ENCODE data around the gene SUN1. TPM values are rescaled to one million over a fixed set of nuclear protein-coding genes. Genes with fewer than 3 reads are reported as not detected.

The SUN1 gene
- total RNA-seq, 1 experiment from 2014 or later: 252 TPM

- CTCF ChIA-PET: no interaction called here
- no TSS peak for BruUV-seq (replicated peaks)
These were observed 87.7 kb downstream of the SUN1 start for GRCh38 chr7:919924-920341.

GRCh38 chr7:920351-921070 lies 88.2 kb downstream of the SUN1 start:
- H3K4me3 Mint-ChIP-seq (ENCODE audit: low read depth, unreplicated experiment): no peak overlapping the region
- peaks cover 80% of the 10 kb centered on the region for H3K36me3 Mint-ChIP-seq (ENCODE audit: insufficient read depth, unreplicated experiment)
- H3K27ac Mint-ChIP-seq (ENCODE audit: unreplicated experiment): peak overlapping the region; percentile 65
- BruUV-seq (replicated peaks): no TSS peak
- intact Hi-C loops (cut with micrococcal nuclease; ENCODE audit: unreplicated experiment): no loop called here
- no peak for DNase-seq
- H3K27me3 Mint-ChIP-seq (ENCODE audit: unreplicated experiment): no peaks in the 10 kb centered on the region
- no peaks in the 10 kb centered on the region for H3K9me3 Mint-ChIP-seq (ENCODE audit: low read depth, unreplicated experiment)
- H3K4me1 Mint-ChIP-seq (ENCODE audit: low read depth, unreplicated experiment): peaks cover 60% of the 10 kb centered on the region
- CTCF ChIA-PET: no interaction called here
- TF ChIP-seq, protein P1, sequence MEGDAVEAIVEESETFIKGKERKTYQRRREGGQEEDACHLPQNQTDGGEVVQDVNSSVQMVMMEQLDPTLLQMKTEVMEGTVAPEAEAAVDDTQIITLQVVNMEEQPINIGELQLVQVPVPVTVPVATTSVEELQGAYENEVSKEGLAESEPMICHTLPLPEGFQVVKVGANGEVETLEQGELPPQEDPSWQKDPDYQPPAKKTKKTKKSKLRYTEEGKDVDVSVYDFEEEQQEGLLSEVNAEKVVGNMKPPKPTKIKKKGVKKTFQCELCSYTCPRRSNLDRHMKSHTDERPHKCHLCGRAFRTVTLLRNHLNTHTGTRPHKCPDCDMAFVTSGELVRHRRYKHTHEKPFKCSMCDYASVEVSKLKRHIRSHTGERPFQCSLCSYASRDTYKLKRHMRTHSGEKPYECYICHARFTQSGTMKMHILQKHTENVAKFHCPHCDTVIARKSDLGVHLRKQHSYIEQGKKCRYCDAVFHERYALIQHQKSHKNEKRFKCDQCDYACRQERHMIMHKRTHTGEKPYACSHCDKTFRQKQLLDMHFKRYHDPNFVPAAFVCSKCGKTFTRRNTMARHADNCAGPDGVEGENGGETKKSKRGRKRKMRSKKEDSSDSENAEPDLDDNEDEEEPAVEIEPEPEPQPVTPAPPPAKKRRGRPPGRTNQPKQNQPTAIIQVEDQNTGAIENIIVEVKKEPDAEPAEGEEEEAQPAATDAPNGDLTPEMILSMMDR (IDR thresholded peaks at IDR 0.05; ENCODE audit: unreplicated experiment): no peak

More at GRCh38 chr7:919924-920341, 87.7 kb downstream of the SUN1 start:
- DNase-seq: no peak
- no peaks in the 10 kb centered on the region for H3K27me3 Mint-ChIP-seq (ENCODE audit: unreplicated experiment)
- no peaks in the 10 kb centered on the region for H3K9me3 Mint-ChIP-seq (ENCODE audit: low read depth, unreplicated experiment)
- peaks cover 82% of the 10 kb centered on the region for H3K36me3 Mint-ChIP-seq (ENCODE audit: insufficient read depth, unreplicated experiment)
- H3K4me1 Mint-ChIP-seq (ENCODE audit: low read depth, unreplicated experiment): peaks cover 64% of the 10 kb centered on the region
- TF ChIP-seq, protein P1 (IDR thresholded peaks at IDR 0.05; ENCODE audit: unreplicated experiment): no peak
- H3K27ac Mint-ChIP-seq (ENCODE audit: unreplicated experiment): no peak overlapping the region
- H3K4me3 Mint-ChIP-seq (ENCODE audit: low read depth, unreplicated experiment): no peak overlapping the region
- intact Hi-C loops (cut with micrococcal nuclease; ENCODE audit: unreplicated experiment): no loop called here

DNA sequence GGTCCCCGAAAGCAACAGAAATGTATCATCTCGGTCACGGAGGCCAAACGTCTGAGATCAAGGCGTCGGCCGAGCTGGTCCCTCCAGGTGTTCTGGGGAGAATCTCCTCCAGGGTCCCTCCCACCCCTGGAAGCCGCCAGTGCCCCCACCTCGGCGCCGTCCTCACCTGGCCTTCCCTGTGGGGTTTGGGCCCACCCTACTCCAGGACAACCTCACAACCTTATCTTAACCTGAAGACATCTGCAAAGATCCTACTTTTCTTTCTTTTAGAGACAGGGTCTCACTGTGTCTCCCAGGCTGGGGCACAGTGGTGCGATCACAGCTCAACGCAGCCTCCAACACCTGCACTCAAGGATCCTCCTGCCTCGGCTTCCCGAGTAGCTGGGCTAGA lies 88.8 kb downstream of the SUN1 start:
- CTCF ChIA-PET: no interaction called here
- H3K4me3 Mint-ChIP-seq (ENCODE audit: low read depth, unreplicated experiment): no peak overlapping the region

GRCh38 chr7:921581-922333 lies 89.5 kb downstream of the SUN1 start:
- peak overlapping the region; percentile 85 for H3K27ac Mint-ChIP-seq (ENCODE audit: unreplicated experiment)
- peak overlapping the region; percentile 45 for H3K4me3 Mint-ChIP-seq (ENCODE audit: low read depth, unreplicated experiment)
- H3K36me3 Mint-ChIP-seq (ENCODE audit: insufficient read depth, unreplicated experiment): peaks cover 80% of the 10 kb centered on the region
- no peak for DNase-seq
- BruUV-seq (replicated peaks): no TSS peak
- TF ChIP-seq, protein P1 (IDR thresholded peaks at IDR 0.05; ENCODE audit: unreplicated experiment): no peak
- intact Hi-C loops (cut with micrococcal nuclease; ENCODE audit: unreplicated experiment): no loop called here
- H3K9me3 Mint-ChIP-seq (ENCODE audit: low read depth, unreplicated experiment): no peaks in the 10 kb centered on the region
- no peaks in the 10 kb centered on the region for H3K27me3 Mint-ChIP-seq (ENCODE audit: unreplicated experiment)
- CTCF ChIA-PET: no interaction called here
- peaks cover 60% of the 10 kb centered on the region for H3K4me1 Mint-ChIP-seq (ENCODE audit: low read depth, unreplicated experiment)

More for the DNA sequence above, 88.8 kb downstream of the SUN1 start:
- BruUV-seq (replicated peaks): no TSS peak
- Mint-ChIP-seq H3K27me3 (ENCODE audit: unreplicated experiment) (no peaks in the 10 kb centered on the region), H3K36me3 (ENCODE audit: insufficient read depth, unreplicated experiment) (peaks cover 80% of the 10 kb centered on the region), H3K9me3 (ENCODE audit: low read depth, unreplicated experiment) (no peaks in the 10 kb centered on the region), H3K4me1 (ENCODE audit: low read depth, unreplicated experiment) (peaks cover 60% of the 10 kb centered on the region), H3K27ac (ENCODE audit: unreplicated experiment) (peak overlapping the region; percentile 65)
- DNase-seq: no peak
- intact Hi-C loops (cut with micrococcal nuclease; ENCODE audit: unreplicated experiment): no loop called here
- TF ChIP-seq, protein P1 (IDR thresholded peaks at IDR 0.05; ENCODE audit: unreplicated experiment): no peak
